Activated B cell treated with CpG ODN at 0.5 μM for 24 hours (primary cell): ENCODE measurements around the gene PRKCE. TPM values are rescaled to one million over a fixed set of nuclear protein-coding genes. Genes with fewer than 3 reads are reported as not detected.

Experiments used
- ATAC-seq: fragments of 200-7000 bp; cut with Tn5 transposase; one replicate; pipeline ENCODE4 v1.10.0; 2021; ENCODE audit warnings: low read depth, mild to moderate bottlenecking, moderate library complexity
- CTCF ChIA-PET: fragments of 350-600 bp; sonication (Branson Sonifier 250); formaldehyde crosslinking; loops from one replicate; lab custom pipeline; 2021; ENCODE audit warnings: antibody characterized with exemption; lab: Charles Lee
- POLR2A ChIA-PET: fragments of 350-600 bp; sonication (Branson Sonifier 250); formaldehyde crosslinking; loops from one replicate; lab custom pipeline; 2021; ENCODE audit warnings: antibody characterized with exemption; lab: Charles Lee
- DNase-seq: peaks from one replicate; pipeline ENCODE4 v3.0.0; 2022
- H3K27ac Mint-ChIP-seq: one replicate; pipeline ENCODE4 v1.8.0; 2020; ENCODE audit warnings: mixed read lengths
- H3K27me3 Mint-ChIP-seq: one replicate; pipeline ENCODE4 v1.8.0; 2021; ENCODE audit warnings: mixed read lengths
- H3K36me3 Mint-ChIP-seq: one replicate; pipeline ENCODE4 v1.8.0; 2021; ENCODE audit warnings: low read depth, mixed read lengths
- H3K4me1 Mint-ChIP-seq: one replicate; pipeline ENCODE4 v1.8.0; 2021; ENCODE audit warnings: mixed read lengths
- H3K4me3 Mint-ChIP-seq: one replicate; pipeline ENCODE4 v1.8.0; 2020; ENCODE audit warnings: mild to moderate bottlenecking, mixed read lengths
- H3K9me3 Mint-ChIP-seq: one replicate; pipeline ENCODE4 v1.8.0; 2020; ENCODE audit warnings: mixed read lengths
- intact Hi-C: fragments of 100-400 bp; cut with micrococcal nuclease; formaldehyde crosslinking; loops from one replicate; pipeline ENCODE4 v1.15.1; 2024
- total RNA-seq: library from RNA; stranded (reverse); gene quantifications from 2 replicates; pipeline ENCODE4 v1.2.3, GENCODE V29; 2022
- TF ChIP-seq, protein P1 (sequence below): fragments of 200-600 bp; IDR thresholded peaks from one replicate; pipeline ENCODE4 v1.8.0; 2022; ENCODE audit warnings: antibody characterized with exemption, mild to moderate bottlenecking

Gene PRKCE
- total RNA-seq, 1 donor from 2014 or later = 53.8 TPM

DNA sequence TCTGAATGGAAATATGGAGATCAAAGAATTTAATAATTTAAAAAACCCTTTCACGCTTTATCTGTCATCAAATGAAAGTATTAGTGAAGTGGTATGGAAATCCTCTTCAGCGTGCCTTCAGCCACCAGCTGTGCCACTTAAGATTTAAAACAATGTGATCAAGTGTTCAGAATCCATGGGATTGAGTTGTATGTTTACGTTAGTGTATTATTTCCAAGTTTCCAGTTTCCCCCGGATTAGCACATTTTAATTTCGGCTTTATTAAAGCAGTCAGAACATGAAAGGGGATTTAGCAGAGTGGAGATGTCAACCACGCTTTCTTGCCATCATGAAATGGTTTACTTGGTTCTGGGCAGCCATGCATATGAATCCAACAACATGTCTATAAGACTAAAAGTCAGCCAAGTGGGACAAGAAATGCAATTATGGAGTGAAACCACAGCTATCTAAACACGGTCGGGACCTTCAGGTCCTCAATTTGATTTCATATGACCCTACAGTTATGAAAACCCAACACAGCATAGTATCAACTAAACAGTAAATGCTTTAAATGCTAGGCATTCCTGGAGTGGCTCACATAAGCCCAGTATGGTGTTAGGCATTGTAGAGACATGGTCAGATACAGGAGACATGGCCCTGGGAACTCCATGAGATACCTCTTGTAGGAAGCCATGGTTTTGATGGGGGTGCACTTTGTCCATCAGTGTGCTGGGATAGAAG lies 420.8 kb downstream of the PRKCE start:
- intact Hi-C loops = no loop called here
- ChIA-PET CTCF (interaction anchor here (1.0 kb wide), 1 partner anchor 9 kb away, joined by 4 read pairs; no protein-coding TSS in a partner anchor), POLR2A (no interaction called here)
- Mint-ChIP-seq H3K4me1 (no peaks in the 10 kb centered on the region), H3K4me3 (no peak overlapping the region), H3K27me3 (no peaks in the 10 kb centered on the region), H3K9me3 (no peaks in the 10 kb centered on the region), H3K27ac (no peak overlapping the region), H3K36me3 (peaks cover 36% of the 10 kb centered on the region)
- ATAC-seq = no peak
- no peak for DNase-seq
- TF ChIP-seq, protein P1, sequence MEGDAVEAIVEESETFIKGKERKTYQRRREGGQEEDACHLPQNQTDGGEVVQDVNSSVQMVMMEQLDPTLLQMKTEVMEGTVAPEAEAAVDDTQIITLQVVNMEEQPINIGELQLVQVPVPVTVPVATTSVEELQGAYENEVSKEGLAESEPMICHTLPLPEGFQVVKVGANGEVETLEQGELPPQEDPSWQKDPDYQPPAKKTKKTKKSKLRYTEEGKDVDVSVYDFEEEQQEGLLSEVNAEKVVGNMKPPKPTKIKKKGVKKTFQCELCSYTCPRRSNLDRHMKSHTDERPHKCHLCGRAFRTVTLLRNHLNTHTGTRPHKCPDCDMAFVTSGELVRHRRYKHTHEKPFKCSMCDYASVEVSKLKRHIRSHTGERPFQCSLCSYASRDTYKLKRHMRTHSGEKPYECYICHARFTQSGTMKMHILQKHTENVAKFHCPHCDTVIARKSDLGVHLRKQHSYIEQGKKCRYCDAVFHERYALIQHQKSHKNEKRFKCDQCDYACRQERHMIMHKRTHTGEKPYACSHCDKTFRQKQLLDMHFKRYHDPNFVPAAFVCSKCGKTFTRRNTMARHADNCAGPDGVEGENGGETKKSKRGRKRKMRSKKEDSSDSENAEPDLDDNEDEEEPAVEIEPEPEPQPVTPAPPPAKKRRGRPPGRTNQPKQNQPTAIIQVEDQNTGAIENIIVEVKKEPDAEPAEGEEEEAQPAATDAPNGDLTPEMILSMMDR = no peak

DNA sequence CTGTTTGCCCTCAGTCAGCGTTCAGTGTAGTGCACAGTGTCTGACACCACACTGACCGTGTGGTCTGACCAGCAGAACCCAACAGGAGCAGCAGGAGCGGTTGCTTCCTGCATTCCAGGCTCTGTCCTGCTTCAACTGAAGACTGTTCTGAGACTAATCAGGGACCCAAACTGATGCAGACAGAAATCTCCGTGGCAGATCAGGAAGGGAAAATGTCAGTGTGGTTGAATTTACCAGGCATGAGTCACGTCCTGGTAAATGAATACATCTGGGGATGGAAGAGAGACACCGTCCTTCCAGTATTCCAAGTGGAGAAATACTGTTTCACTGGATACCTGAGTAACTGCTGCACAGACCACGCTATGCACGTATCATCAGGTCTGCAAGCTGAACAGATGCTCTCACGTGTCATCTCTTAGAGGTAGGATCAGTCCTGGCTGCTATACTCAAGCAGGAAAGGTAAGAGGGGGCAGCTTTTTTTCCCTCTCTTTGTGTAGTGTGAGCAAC lies 422.1 kb downstream of the PRKCE start:
- CTCF ChIA-PET = no interaction called here
- intact Hi-C loops = no loop called here

DNA sequence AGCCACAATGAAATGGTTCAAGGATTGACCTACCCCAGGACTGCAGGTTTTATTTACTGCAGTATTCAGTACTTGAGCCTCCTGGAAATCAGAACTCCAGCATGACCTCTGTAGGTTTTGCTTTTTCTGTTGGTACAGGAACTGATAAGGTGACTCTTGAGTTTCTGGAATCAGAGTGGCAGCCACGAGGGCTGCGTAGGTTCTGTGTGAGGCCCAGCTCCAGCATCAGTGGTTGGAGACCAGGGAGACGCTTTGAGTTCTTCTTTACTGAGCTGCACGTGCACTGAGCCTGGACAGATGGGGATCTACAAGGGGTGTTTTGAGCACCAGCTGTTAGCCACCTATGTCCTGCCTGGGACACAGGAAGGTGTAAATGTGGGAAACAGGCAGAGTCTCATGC lies 423.0 kb downstream of the PRKCE start:
- no peak overlapping the region for H3K4me3 Mint-ChIP-seq
- H3K4me1 Mint-ChIP-seq = no peaks in the 10 kb centered on the region
- peaks cover 32% of the 10 kb centered on the region for H3K36me3 Mint-ChIP-seq
- POLR2A ChIA-PET = no interaction called here
- H3K27me3 Mint-ChIP-seq = no peaks in the 10 kb centered on the region
- no peaks in the 10 kb centered on the region for H3K9me3 Mint-ChIP-seq
- DNase-seq (no peak), ATAC-seq (no peak)
- CTCF ChIA-PET = no interaction called here
- TF ChIP-seq, protein P1 = no peak
- intact Hi-C loops = no loop called here
- no peak overlapping the region for H3K27ac Mint-ChIP-seq

More for the DNA sequence above, 422.1 kb downstream of the PRKCE start:
- Mint-ChIP-seq H3K27me3 (no peaks in the 10 kb centered on the region), H3K36me3 (peaks cover 33% of the 10 kb centered on the region), H3K4me1 (no peaks in the 10 kb centered on the region), H3K27ac (no peak overlapping the region), H3K9me3 (no peaks in the 10 kb centered on the region), H3K4me3 (no peak overlapping the region)
- ATAC-seq (no peak), DNase-seq (no peak)
- POLR2A ChIA-PET = no interaction called here
- TF ChIP-seq, protein P1 = no peak

DNA sequence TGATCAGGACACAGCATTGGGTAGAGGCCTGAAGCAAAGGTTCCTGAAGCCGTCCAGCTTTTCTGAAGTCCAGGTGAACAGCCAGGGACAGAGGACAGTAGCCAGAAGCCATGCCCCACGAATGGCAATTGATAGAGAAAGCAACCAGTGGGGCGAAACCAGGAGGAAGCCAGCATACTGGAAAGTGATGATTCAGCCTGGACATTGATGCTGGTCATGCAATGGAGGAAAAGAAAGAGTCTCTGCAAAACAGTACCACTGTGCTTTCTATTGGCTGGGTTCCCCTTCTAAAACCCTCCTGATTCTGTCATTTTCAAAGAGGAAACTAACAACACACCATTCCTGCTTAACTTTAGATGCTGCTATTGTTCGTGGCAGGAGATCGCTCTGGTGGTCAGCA lies 424.4 kb downstream of the PRKCE start:
- Mint-ChIP-seq H3K27ac (no peak overlapping the region), H3K27me3 (no peaks in the 10 kb centered on the region), H3K4me1 (no peaks in the 10 kb centered on the region), H3K9me3 (no peaks in the 10 kb centered on the region), H3K36me3 (peaks cover 37% of the 10 kb centered on the region), H3K4me3 (no peak overlapping the region)
- ChIA-PET CTCF (no interaction called here), POLR2A (no interaction called here)
- DNase-seq (no peak), ATAC-seq (no peak)
- TF ChIP-seq, protein P1 = no peak
- intact Hi-C loops = no loop called here

- CTCF ChIA-PET = no interaction called here
- Mint-ChIP-seq H3K9me3 (no peaks in the 10 kb centered on the region), H3K27me3 (no peaks in the 10 kb centered on the region), H3K4me1 (no peaks in the 10 kb centered on the region), H3K36me3 (peaks cover 38% of the 10 kb centered on the region), H3K4me3 (no peak overlapping the region), H3K27ac (no peak overlapping the region)
- ATAC-seq (no peak), DNase-seq (no peak)
- POLR2A ChIA-PET = no interaction called here
- intact Hi-C loops = no loop called here
- TF ChIP-seq, protein P1 = no peak
Observed at GRCh38 chr2:46076251-46076650, 424.8 kb downstream of the PRKCE start.
